Hepatocyte (in vitro differentiated cells): ENCODE results near the gene SLIT1. TPM values are rescaled to one million over a fixed set of nuclear protein-coding genes. Genes with fewer than 3 reads are reported as not detected.

Experiments used
- DNase-seq: peaks from one replicate; pipeline ENCODE4 v3.0.0-alpha.2; 2016; ENCODE audit warnings: low spot score
- H2AFZ ChIP-seq: fragments of 200-600 bp; sonication (generic); 2 replicates; pipeline ENCODE4 v1.6.0; 2016; ENCODE audit warnings: antibody characterized with exemption, mild to moderate bottlenecking
- H3K27ac ChIP-seq: fragments of 200-600 bp; sonication (generic); 2 replicates; pipeline ENCODE4 v1.5.1; 2016; ENCODE audit warnings: mild to moderate bottlenecking
- H3K27me3 ChIP-seq: fragments of 200-600 bp; sonication (generic); 2 replicates; pipeline ENCODE4 v1.6.1; 2016
- H3K36me3 ChIP-seq: fragments of 200-600 bp; sonication (generic); replicated peaks from 2 replicates; pipeline ENCODE4 v1.5.1; 2016; ENCODE audit warnings: low read depth; ENCODE audit not compliant: insufficient read depth
- H3K4me1 ChIP-seq: fragments of 200-600 bp; sonication (generic); 2 replicates; pipeline ENCODE4 v1.5.1; 2016; ENCODE audit warnings: mild to moderate bottlenecking, moderate library complexity; ENCODE audit not compliant: insufficient read depth
- H3K4me2 ChIP-seq: fragments of 200-600 bp; sonication (generic); 2 replicates; pipeline ENCODE4 v1.6.0; 2016
- H3K4me3 ChIP-seq: fragments of 200-600 bp; sonication (generic); 2 replicates; pipeline ENCODE4 v1.5.1; 2016; ENCODE audit warnings: mild to moderate bottlenecking
- H3K79me2 ChIP-seq: fragments of 200-600 bp; sonication (generic); 2 replicates; pipeline ENCODE4 v1.6.0; 2017; ENCODE audit warnings: mild to moderate bottlenecking
- H3K9me2 ChIP-seq: fragments of 200-600 bp; sonication (generic); replicated peaks from 2 replicates; pipeline ENCODE4 v1.6.0; 2017; ENCODE audit warnings: mild to moderate bottlenecking; ENCODE audit not compliant: insufficient read depth
- H3K9me3 ChIP-seq: fragments of 200-600 bp; sonication (generic); 2 replicates; pipeline ENCODE4 v1.5.1; 2016; ENCODE audit warnings: low read depth, mild to moderate bottlenecking
- H4K20me1 ChIP-seq: fragments of 200-600 bp; sonication (generic); 2 replicates; pipeline ENCODE4 v1.6.0; 2016; ENCODE audit warnings: mild to moderate bottlenecking; ENCODE audit not compliant: insufficient read depth, poor library complexity, severe bottlenecking
- EZH2 ChIP-seq: fragments of 200-600 bp; sonication (generic); IDR thresholded peaks from 2 replicates; pipeline ENCODE4 v1.6.1; 2016; ENCODE audit warnings: antibody characterized with exemption, mild to moderate bottlenecking, borderline replicate concordance
- EZH2phosphoT487 ChIP-seq: fragments of 200-600 bp; sonication (generic); IDR thresholded peaks from one replicate; pipeline ENCODE4 v1.6.1; 2018; ENCODE audit warnings: antibody characterized with exemption, mild to moderate bottlenecking, low read depth, moderate library complexity; ENCODE audit not compliant: unreplicated experiment, severe bottlenecking
- WGBS: methylation state at CpG from one replicate; pipeline ENCODE4 v1.1.6; 2016; ENCODE audit warnings: low lambda C conversion rate; ENCODE audit errors: missing lambda C conversion rate; 5-methylcytosine and 5-hydroxymethylcytosine counted together
- polyA plus RNA-seq: library from polyadenylated mRNA; unstranded; fragments of >200 nt; fragmentation: Nextera tagmentation; extraction: Ambion mirVana; gene quantifications from 2 replicates; pipeline ENCODE4 v1.2.1, GENCODE V29; 2016
- total RNA-seq: library from RNA; depleted of rRNA; stranded (reverse); fragments of >200 nt; gene quantifications from 2 replicates; pipeline ENCODE4 v1.2.3, GENCODE V29; 2014
- TF ChIP-seq, protein P1 (sequence below): fragments of 200-600 bp; sonication (generic); IDR thresholded peaks from 2 replicates; pipeline ENCODE4 v1.5.1; 2016; ENCODE audit warnings: antibody characterized with exemption, mild to moderate bottlenecking; ENCODE audit not compliant: poor library complexity

The SLIT1 gene
- total and polyA plus RNA-seq, 2 experiments from 2014 or later, result 0.47 to 0.65 TPM

DNA sequence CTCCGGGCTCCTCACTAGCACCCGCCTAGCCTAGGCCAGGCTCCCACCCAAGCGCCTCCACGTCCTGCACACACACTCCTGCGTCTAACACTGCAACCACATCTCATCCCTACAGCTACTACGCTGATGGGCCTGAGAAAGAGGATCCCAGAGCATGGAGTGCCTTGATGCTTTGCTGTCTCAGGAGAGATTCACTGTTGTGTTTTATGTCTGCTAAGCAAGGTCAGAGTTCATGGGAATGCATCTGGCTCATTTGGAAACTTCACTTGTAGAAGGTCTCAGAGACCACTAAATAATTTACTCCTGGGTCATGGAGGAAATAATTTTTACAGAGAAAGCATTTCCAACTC lies 88.7 kb downstream of the SLIT1 start:
- no peak overlapping the region for H2AFZ ChIP-seq
- WGBS, result 82% methylated on average over 6 of the region's 6 CpGs
- no peak for DNase-seq

DNA sequence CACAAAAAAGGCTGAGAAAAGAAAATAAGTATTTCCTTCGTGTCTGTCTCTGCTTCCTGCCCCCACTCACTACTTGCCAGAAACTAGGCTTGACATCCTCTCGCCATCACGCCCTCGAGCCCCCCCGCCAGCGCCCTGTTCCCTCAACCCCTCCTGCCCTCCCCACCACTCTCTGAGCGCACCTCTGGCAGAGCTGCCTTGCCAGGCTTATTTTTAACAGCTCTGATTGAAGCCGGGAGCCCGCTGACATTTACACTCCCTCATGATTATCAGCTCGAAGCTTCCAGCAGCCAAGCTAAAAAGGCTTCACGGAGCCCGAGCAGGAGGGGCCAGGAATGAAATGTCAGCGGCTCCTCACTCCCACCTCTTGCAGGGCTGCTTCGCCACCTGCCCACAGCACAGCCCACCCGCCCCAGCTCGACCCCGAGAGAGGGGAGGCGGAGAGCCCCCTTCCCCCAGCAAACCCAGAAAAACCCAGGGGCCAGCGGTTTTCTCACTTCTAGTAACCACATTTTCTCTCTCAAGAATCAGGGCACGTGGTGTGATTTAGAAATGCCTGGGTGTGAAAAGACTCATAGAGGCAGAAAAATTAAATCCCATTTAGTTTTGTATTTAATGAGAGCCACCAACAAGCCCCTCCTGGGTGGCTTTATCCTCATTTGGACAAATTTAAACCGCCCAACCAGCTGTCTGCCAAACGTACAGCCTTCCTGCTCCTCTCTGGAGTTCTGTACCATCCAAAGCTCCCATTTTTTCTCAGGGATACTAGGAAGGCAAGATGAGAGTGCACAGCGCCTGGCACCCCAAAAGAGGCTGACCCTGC lies 89.3 kb downstream of the SLIT1 start:
- 38% methylated on average over 22 of the region's 23 CpGs for WGBS
- H4K20me1 ChIP-seq, result no peaks in the 10 kb centered on the region
- TF ChIP-seq, protein P1, sequence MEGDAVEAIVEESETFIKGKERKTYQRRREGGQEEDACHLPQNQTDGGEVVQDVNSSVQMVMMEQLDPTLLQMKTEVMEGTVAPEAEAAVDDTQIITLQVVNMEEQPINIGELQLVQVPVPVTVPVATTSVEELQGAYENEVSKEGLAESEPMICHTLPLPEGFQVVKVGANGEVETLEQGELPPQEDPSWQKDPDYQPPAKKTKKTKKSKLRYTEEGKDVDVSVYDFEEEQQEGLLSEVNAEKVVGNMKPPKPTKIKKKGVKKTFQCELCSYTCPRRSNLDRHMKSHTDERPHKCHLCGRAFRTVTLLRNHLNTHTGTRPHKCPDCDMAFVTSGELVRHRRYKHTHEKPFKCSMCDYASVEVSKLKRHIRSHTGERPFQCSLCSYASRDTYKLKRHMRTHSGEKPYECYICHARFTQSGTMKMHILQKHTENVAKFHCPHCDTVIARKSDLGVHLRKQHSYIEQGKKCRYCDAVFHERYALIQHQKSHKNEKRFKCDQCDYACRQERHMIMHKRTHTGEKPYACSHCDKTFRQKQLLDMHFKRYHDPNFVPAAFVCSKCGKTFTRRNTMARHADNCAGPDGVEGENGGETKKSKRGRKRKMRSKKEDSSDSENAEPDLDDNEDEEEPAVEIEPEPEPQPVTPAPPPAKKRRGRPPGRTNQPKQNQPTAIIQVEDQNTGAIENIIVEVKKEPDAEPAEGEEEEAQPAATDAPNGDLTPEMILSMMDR, result no peak
- TF ChIP-seq EZH2phosphoT487, result no peak
- TF ChIP-seq EZH2, result no peak
- no peak overlapping the region for H3K4me3 ChIP-seq
- H3K27me3 ChIP-seq, result peaks cover 8% of the 10 kb centered on the region
- H3K9me2 ChIP-seq, result no peaks in the 10 kb centered on the region
- no peak overlapping the region for H3K27ac ChIP-seq
- H3K4me1 ChIP-seq, result no peaks in the 10 kb centered on the region
- H3K79me2 ChIP-seq, result no peaks in the 10 kb centered on the region
- no peak overlapping the region for H2AFZ ChIP-seq
- no peaks in the 10 kb centered on the region for H3K9me3 ChIP-seq
- no peaks in the 10 kb centered on the region for H3K36me3 ChIP-seq
- DNase-seq, result no peak
- H3K4me2 ChIP-seq, result peak overlapping the region; percentile 66

More for the DNA sequence above, 88.7 kb downstream of the SLIT1 start:
- no peaks in the 10 kb centered on the region for H3K36me3 ChIP-seq
- no peak overlapping the region for H3K4me3 ChIP-seq
- H3K4me1 ChIP-seq, result no peaks in the 10 kb centered on the region
- no peaks in the 10 kb centered on the region for H4K20me1 ChIP-seq
- TF ChIP-seq EZH2 (no peak), EZH2phosphoT487 (no peak)
- TF ChIP-seq, protein P1, result no peak
- H3K27ac ChIP-seq, result no peak overlapping the region
- H3K9me3 ChIP-seq, result no peaks in the 10 kb centered on the region
- peaks cover 6% of the 10 kb centered on the region for H3K27me3 ChIP-seq
- no peaks in the 10 kb centered on the region for H3K9me2 ChIP-seq
- no peaks in the 10 kb centered on the region for H3K79me2 ChIP-seq
- H3K4me2 ChIP-seq, result no peak overlapping the region

DNA sequence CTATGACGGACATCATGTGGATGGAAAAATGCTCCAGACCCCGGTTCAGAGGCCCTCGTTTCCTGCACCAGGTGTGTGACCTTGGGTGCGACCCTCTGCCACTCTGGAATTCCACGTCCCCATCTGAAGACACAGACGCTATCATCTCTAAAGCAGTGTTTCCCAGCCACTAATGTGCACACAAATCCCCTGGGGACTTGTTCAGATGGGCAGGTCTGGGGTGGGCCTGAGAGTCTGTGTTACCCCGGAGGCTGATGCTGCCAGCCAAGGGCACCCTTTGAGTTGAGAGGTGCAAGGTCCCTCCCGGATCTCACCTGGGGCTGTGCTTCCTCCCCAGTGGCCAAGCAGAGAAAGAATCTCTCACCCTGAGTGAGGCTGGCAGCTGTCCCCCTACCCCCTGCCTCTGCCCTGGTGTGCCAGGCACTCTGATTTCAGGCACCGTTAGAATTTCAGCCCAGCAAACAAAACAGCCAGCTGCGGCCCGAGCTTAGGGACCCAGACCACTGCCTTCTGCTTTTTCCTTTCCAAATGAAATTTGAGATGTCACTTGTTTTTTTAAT lies 90.0 kb downstream of the SLIT1 start:
- Histone ChIP-seq H3K36me3 (no peaks in the 10 kb centered on the region), H3K9me2 (no peaks in the 10 kb centered on the region), H3K79me2 (no peaks in the 10 kb centered on the region), H2AFZ (no peak overlapping the region), H3K27ac (no peak overlapping the region), H3K4me1 (no peaks in the 10 kb centered on the region), H3K4me2 (peak overlapping the region; percentile 66), H3K9me3 (no peaks in the 10 kb centered on the region), H4K20me1 (no peaks in the 10 kb centered on the region), H3K27me3 (peaks cover 13% of the 10 kb centered on the region), H3K4me3 (no peak overlapping the region)
- TF ChIP-seq EZH2, result no peak
- DNase-seq, result no peak
- 63% methylated on average over 11 of the region's 11 CpGs for WGBS

DNA sequence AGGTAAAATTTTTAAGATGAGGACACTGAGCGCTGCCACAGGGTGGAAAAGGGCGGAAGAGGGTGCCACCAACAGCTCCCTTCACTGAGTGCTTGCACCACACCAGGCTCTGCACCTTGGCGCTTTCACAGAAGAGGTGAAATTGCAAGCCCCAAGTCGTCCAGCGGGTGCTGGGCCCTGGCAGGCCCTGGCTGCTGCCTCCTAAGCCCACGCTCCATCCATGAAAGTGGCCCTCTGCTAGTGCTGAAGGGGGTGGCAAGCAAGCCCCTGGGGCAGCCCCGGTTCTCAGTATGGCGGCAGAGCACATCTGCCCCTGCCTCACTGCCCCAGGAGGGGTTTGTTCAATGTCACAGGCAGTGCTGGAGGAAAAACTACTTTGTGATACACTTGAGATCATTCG lies 95.1 kb downstream of the SLIT1 start:
- Histone ChIP-seq H3K4me2 (no peak overlapping the region), H3K36me3 (no peaks in the 10 kb centered on the region), H3K9me2 (no peaks in the 10 kb centered on the region), H3K79me2 (no peaks in the 10 kb centered on the region), H3K9me3 (no peaks in the 10 kb centered on the region), H2AFZ (no peak overlapping the region), H3K4me3 (no peak overlapping the region), H3K27me3 (peaks cover 38% of the 10 kb centered on the region), H4K20me1 (no peaks in the 10 kb centered on the region), H3K4me1 (no peaks in the 10 kb centered on the region), H3K27ac (no peak overlapping the region)
- 80% methylated on average over 9 of the region's 9 CpGs for WGBS
- TF ChIP-seq, protein P1, result no peak
- TF ChIP-seq EZH2phosphoT487 (no peak), EZH2 (no peak)
- no peak for DNase-seq
